ENCODE measurements around the gene PITRM1.

DNA sequence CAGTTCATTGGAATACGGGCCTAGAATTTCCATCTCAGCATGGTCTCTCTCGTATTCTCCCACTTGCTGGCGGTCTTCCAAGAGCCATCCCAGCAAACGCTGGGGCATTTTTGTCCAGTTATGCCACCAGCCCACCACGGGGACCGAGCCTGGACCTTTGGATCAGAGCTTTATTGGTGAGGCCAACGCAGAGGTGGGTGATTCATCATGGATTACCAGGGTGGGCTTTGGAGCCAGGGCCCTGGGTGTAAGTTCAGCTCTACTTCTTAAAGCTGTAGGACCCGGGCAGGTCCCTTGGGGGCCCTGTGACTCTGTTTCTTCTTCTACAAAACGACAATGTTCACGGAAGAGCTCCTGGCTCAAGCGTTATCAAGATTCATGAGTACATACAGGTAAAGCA, 22.7 kb upstream of the PITRM1 start:
- TF ChIP-seq, protein P1, sequence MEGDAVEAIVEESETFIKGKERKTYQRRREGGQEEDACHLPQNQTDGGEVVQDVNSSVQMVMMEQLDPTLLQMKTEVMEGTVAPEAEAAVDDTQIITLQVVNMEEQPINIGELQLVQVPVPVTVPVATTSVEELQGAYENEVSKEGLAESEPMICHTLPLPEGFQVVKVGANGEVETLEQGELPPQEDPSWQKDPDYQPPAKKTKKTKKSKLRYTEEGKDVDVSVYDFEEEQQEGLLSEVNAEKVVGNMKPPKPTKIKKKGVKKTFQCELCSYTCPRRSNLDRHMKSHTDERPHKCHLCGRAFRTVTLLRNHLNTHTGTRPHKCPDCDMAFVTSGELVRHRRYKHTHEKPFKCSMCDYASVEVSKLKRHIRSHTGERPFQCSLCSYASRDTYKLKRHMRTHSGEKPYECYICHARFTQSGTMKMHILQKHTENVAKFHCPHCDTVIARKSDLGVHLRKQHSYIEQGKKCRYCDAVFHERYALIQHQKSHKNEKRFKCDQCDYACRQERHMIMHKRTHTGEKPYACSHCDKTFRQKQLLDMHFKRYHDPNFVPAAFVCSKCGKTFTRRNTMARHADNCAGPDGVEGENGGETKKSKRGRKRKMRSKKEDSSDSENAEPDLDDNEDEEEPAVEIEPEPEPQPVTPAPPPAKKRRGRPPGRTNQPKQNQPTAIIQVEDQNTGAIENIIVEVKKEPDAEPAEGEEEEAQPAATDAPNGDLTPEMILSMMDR (conservative IDR thresholded peaks at IDR 0.05; ENCODE audit: low read depth, low read length), result no peak
- TF ChIP-seq EZH2 (IDR thresholded peaks at IDR 0.05; ENCODE audit: borderline replicate concordance, low read depth, low read length, poor library complexity, severe bottlenecking), result no peak
